HG03175 (cell line): ENCODE measurements around the gene TEX44.
"Not testable (repeated sequence)": the region's sequence is repeated elsewhere in the genome, so short reads cannot be mapped to it uniquely, and the experiment has no call there.

Source experiments
- ATAC-seq: cut with Tn5 transposase; IDR thresholded peaks from one replicate; pipeline ENCODE4 v1.9.1; 2021; ENCODE audit warnings: mild to moderate bottlenecking, moderate library complexity; ENCODE audit not compliant: unreplicated experiment

The TEX44 gene

DNA sequence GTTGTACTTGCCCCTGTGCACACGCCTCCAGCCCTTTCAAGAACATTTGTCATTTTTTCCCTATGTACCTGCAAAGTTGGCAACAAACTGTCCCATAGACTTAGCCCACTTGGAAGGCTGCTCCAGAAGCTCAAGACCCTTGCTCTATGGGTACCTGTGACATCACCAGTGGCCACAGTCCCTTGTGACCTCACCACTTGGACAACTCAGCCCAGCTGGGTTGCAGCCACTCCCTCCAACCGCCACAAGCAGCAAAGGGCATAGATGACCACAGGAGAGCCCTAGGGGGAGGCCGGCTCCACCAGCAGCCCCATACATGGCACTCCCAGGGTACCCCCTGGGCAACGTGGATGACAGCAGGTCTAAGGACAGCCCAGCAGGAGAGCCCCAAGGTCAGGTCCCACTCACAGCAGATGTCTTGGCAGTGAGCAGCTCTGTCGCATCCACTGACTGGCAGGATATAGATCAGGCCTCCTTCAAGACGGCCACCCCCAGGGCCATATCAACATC lies at the start of gene TEX44:
TSS of gene TEX44 (plus strand) at position 229 of the 510 bp plus-strand sequence. CDS start at position 317, 88 bp downstream.
- ATAC-seq, result no peak

GRCh38 chr2:231545105-231545902 lies 47.4 kb upstream of the TEX44 start:
- peak; percentile 99 for ATAC-seq

- ATAC-seq, result no peak
Observed at GRCh38 chr2:231546014-231546715, 46.5 kb upstream of the TEX44 start.

DNA sequence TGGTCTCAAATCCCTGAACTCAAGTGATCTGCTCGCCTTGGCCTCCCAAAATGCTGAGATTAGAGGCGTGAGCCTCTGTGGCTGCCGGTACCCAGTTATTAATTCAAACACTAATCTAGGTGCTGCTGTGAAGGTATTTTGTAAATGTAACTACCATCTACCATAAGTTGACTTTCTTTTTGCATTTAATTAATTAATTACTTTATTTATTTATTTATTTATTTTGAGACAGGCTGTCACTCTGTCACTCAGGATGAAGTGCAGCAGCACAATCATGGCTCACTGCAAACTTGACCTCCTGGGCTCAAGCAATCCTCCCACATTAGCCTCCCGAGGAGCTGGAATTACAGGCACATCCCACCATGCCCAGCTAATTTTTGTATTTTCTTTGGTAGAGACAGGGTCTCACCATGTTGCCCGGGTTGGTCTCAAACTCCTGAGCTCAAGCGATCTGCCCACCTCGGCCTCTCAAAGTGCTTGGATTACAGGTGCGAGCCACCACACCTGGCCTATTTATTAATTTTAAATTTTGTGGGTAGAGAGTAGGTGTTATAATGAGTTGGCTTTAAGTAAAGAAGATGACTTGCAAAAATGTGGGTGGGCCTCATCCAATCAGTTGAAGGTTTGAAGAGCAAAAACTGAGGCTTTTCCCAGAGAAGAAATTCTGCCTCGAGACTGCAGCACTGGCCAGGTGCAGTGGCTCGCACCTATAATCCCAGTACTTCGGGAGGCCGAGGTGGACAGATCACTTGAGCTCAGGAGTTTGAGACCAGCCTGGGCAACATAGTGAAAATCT lies 45.2 kb upstream of the TEX44 start:
- ATAC-seq, result no peak

DNA sequence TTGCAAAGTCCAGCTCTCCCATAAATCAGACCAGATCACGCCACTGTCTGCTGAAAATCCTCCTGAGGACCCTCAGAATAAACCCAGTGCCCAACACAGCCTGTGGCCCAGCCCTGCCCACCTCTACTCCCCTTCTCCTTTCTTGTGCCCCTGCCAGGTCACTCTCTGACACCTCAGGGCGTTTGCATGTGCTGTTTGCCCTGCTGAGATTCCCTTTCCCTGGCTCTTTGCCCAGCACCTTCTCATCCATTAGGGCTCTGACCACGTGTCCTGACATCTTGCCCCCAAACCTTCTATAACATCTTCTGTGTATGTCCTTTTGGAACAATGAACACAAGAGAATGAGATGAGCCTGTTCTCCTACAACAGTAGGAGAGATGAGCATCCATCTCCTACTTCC lies 43.9 kb upstream of the TEX44 start:
- ATAC-seq, result no peak

DNA sequence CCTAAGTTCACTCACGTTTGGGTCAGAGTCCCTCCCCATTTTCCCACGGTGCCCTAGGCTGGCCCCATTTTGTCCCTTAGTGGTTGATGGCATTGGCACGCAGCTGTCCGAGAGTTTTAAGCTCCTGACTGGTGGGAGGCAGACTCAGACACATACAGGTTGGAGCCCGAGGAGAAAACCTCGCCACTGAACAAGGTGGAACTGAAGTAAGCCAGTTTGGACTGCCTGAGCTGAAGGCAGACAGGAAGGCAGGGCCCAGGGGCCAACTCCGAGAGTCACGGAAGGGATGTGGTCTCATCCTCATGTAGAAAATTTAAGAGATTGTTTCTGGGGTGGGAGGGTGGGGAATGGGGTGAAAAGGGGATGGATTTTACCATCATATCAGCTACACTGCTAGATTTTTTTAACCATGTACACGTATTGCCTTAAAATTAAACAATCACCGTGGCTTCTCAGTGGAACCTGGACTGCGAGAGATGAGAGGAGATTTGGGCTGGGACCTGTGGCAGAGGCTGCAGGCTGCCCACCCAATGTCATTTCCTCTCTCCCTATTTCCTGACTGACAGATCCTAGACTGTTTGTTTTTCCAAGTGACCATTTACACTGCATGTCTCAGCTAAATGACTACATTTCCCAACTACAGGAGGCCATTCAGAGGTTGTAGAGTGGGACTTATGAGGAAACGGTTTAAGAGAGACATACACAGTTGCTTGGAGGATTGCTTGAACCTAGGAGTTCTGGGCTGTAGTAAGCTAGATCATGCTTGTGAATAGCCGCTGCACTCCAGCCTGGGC lies 43.0 kb upstream of the TEX44 start:
- ATAC-seq, result no peak

GRCh38 chr2:231552752-231553151 lies 39.9 kb upstream of the TEX44 start:
- no peak for ATAC-seq

DNA sequence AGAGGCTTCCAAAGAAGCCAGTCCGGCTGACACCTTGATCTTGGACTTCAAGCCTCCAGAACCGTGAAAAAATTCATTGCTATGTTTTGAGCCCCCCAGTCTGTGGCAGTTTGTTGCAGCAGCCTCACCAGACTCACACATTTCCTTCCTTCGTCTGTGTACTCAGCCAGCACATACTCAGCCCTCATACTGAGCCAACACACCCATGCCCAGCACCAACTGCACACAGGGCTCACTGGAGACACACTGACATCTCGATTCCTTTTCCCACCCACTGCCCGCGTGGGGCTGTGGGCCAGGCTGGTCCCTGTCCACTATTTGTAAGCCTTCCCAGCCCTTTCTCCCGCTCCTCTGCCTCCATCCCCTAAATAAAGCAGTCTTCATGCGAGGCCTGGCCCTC lies 38.3 kb upstream of the TEX44 start:
- no peak for ATAC-seq

- no peak for ATAC-seq
Observed at GRCh38 chr2:231554748-231555545, 37.7 kb upstream of the TEX44 start.

GRCh38 chr2:231556496-231556895 lies 36.2 kb upstream of the TEX44 start:
- not testable (repeated sequence) for ATAC-seq

- ATAC-seq, result no peak
Observed at GRCh38 chr2:231556981-231557380, 35.7 kb upstream of the TEX44 start.

DNA sequence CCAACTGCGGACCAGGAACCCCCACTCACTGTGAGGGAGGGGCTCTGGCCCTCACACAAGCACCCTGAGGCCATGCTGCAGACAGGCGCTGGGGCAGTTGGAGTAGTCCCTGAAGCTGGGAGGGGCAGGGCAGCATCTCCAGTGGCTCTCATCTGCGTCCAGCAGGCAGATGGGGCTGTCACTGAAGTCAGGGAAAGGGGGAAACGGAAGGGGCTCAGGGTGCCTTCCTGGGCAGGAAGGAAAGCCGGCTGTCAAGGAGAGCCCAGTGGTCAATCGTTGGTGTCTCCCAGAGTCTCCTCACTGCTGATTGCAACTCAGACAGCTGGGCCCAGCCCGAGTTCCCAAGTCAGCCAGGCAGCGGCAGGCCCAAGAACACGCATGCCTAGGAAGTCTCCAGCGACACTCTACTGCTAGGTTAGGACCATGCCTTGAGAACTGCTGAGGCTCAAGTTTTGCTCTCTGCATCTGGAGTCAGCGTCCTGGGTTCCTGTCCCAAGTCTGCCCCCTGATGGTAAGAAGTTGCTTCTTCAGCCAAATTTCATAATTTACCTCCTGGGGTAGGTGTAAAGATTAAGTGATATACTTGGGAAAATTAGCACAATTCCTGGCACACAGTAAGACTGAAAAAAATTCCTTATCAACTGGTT lies 35.0 kb upstream of the TEX44 start:
- peak; percentile 78 for ATAC-seq

GRCh38 chr2:231563378-231563961 lies 29.2 kb upstream of the TEX44 start:
- ATAC-seq, result no peak

GRCh38 chr2:231565887-231566594 lies 26.6 kb upstream of the TEX44 start:
- no peak for ATAC-seq

- no peak for ATAC-seq
Observed at GRCh38 chr2:231567159-231567558, 25.5 kb upstream of the TEX44 start.

- no peak for ATAC-seq
Observed at GRCh38 chr2:231568098-231568784, 24.4 kb upstream of the TEX44 start.

GRCh38 chr2:231568785-231569435 lies 23.8 kb upstream of the TEX44 start:
- ATAC-seq, result no peak
